GM20431 (cell line): Measurements from ENCODE around the gene MKX.

Source experiments
- in situ Hi-C: fragments of 300-500 bp; cut with MseI, MboI; formaldehyde crosslinking; loops from one replicate; pipeline ENCODE4 v1.15.0; 2020; ENCODE audit warnings: low sequenced_read_pairs; ENCODE audit not compliant: unreplicated experiment

Gene MKX

GRCh38 chr10:27661514-27662286 lies 83.9 kb downstream of the MKX start:
- in situ Hi-C loops = loop anchor here (25.0 kb wide), 1 partner anchor 224 kb away; no protein-coding TSS in a partner anchor

GRCh38 chr10:27660711-27661110 lies 84.9 kb downstream of the MKX start:
- in situ Hi-C loops = loop anchor here (25.0 kb wide), 1 partner anchor 223 kb away; no protein-coding TSS in a partner anchor

GRCh38 chr10:27660268-27660667 lies 85.4 kb downstream of the MKX start:
- in situ Hi-C loops = loop anchor here (25.0 kb wide), 1 partner anchor 223 kb away; no protein-coding TSS in a partner anchor

- in situ Hi-C loops = loop anchor here (25.0 kb wide), 1 partner anchor 222 kb away; no protein-coding TSS in a partner anchor
Observed at GRCh38 chr10:27659786-27660185, 85.8 kb downstream of the MKX start.

- in situ Hi-C loops = loop anchor here (25.0 kb wide), 1 partner anchor 221 kb away; no protein-coding TSS in a partner anchor
Observed at GRCh38 chr10:27658788-27659187, 86.8 kb downstream of the MKX start.

- in situ Hi-C loops = loop anchor here (25.0 kb wide), 1 partner anchor 218 kb away; no protein-coding TSS in a partner anchor
Observed at GRCh38 chr10:27655296-27655695, 90.3 kb downstream of the MKX start.

GRCh38 chr10:27654284-27654683 lies 91.3 kb downstream of the MKX start:
- in situ Hi-C loops = loop anchor here (25.0 kb wide), 1 partner anchor 217 kb away; no protein-coding TSS in a partner anchor

GRCh38 chr10:27646604-27647175 lies 98.9 kb downstream of the MKX start:
- in situ Hi-C loops = no loop called here

GRCh38 chr10:27646194-27646593 lies 99.4 kb downstream of the MKX start:
- in situ Hi-C loops = no loop called here

GRCh38 chr10:27644307-27644939 lies 101.2 kb downstream of the MKX start:
- in situ Hi-C loops = no loop called here

- in situ Hi-C loops = no loop called here
Observed at GRCh38 chr10:27643301-27643700, 102.3 kb downstream of the MKX start.

GRCh38 chr10:27642023-27642589 lies 103.5 kb downstream of the MKX start:
- in situ Hi-C loops = no loop called here

- in situ Hi-C loops = no loop called here
Observed at GRCh38 chr10:27638071-27638750, 107.4 kb downstream of the MKX start.

- in situ Hi-C loops = no loop called here
Observed at GRCh38 chr10:27637601-27638000, 108.0 kb downstream of the MKX start.

GRCh38 chr10:27636816-27637215 lies 108.8 kb downstream of the MKX start:
- in situ Hi-C loops = no loop called here

GRCh38 chr10:27635699-27636270 lies 109.8 kb downstream of the MKX start:
- in situ Hi-C loops = no loop called here

GRCh38 chr10:27635290-27635689 lies 110.3 kb downstream of the MKX start:
- in situ Hi-C loops = no loop called here

GRCh38 chr10:27628621-27629020 lies 117.0 kb downstream of the MKX start:
- in situ Hi-C loops = no loop called here

- in situ Hi-C loops = no loop called here
Observed at GRCh38 chr10:27626890-27627289, 118.7 kb downstream of the MKX start.
